ENCODE measurements around the gene TMTC4. TPM values are rescaled to one million over a fixed set of nuclear protein-coding genes. Genes with fewer than 3 reads are reported as not detected.

The TMTC4 gene
- polyA plus RNA-seq, 1 donor from 2014 or later = 123 TPM

DNA sequence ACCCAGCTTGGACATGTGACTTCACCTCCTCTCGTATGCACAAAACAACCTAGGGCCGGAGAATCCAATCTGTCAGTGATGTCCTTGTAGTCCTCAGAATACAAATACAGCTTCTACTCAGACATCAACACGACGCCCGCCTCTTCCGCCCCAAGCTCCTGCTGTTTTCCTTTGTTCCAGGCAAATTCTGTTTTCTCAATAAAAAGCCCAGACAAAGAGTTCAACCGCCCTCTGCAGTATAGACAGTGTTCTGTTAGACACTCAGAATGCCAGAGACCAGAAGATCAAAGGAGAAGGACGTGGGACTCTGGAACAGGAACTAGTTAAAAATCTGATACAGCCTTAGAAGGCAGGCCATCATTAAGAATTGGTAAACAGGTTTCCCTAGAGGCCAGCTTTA, 44.0 kb downstream of the TMTC4 start:
- no peaks in the 10 kb centered on the region for H4K20me1 ChIP-seq (ENCODE audit: insufficient read depth)
- H3K27me3 ChIP-seq (ENCODE audit: insufficient read depth, low read depth, low read length) = no peaks in the 10 kb centered on the region
- H2AFZ ChIP-seq (ENCODE audit: low read depth, low read length) = no peak overlapping the region
- peak overlapping the region; percentile 52 for H3K27ac ChIP-seq (ENCODE audit: low read length)
- no peak overlapping the region for H3K4me2 ChIP-seq (ENCODE audit: low read length)
- no peak overlapping the region for H3K4me3 ChIP-seq (ENCODE audit: low read length)
- TF ChIP-seq SMC3 (conservative IDR thresholded peaks at IDR 0.05; ENCODE audit: poor library complexity) (peak; percentile 35), RAD21 (conservative IDR thresholded peaks at IDR 0.05) (peak; percentile 44), EZH2 (IDR thresholded peaks at IDR 0.05; ENCODE audit: borderline replicate concordance, insufficient read depth, low read length, poor library complexity, severe bottlenecking) (no peak)
- no peaks in the 10 kb centered on the region for H3K9me3 ChIP-seq (ENCODE audit: low read length)
- H3K9me2 ChIP-seq (ENCODE audit: insufficient read depth, low read length) = no peaks in the 10 kb centered on the region
- peak overlapping the region; percentile 14 for H3K9ac ChIP-seq (ENCODE audit: low read length)
- no peaks in the 10 kb centered on the region for H3K79me2 ChIP-seq (replicated peaks; ENCODE audit: insufficient read depth, low read length)
- H3K36me3 ChIP-seq (ENCODE audit: insufficient read depth, low read length) = peaks cover 14% of the 10 kb centered on the region
- no peaks in the 10 kb centered on the region for H3F3A ChIP-seq (ENCODE audit: insufficient read depth, low read length, poor library complexity, severe bottlenecking)

GRCh38 chr13:100627120-100627519, 47.5 kb downstream of the TMTC4 start:
- Histone ChIP-seq H2AFZ (ENCODE audit: low read depth, low read length) (no peak overlapping the region), H3K9me2 (ENCODE audit: insufficient read depth, low read length) (no peaks in the 10 kb centered on the region), H4K20me1 (ENCODE audit: insufficient read depth) (no peaks in the 10 kb centered on the region), H3F3A (ENCODE audit: insufficient read depth, low read length, poor library complexity, severe bottlenecking) (no peaks in the 10 kb centered on the region), H3K4me3 (ENCODE audit: low read length) (no peak overlapping the region), H3K9me3 (ENCODE audit: low read length) (no peaks in the 10 kb centered on the region), H3K4me2 (ENCODE audit: low read length) (no peak overlapping the region), H3K27me3 (ENCODE audit: insufficient read depth, low read depth, low read length) (no peaks in the 10 kb centered on the region), H3K79me2 (replicated peaks; ENCODE audit: insufficient read depth, low read length) (no peaks in the 10 kb centered on the region), H3K27ac (ENCODE audit: low read length) (no peak overlapping the region), H3K36me3 (ENCODE audit: insufficient read depth, low read length) (peaks cover 5% of the 10 kb centered on the region), H3K9ac (ENCODE audit: low read length) (no peak overlapping the region)
- no peak for TF ChIP-seq CTCF (IDR thresholded peaks at IDR 0.05; ENCODE audit: poor library complexity, severe bottlenecking)

DNA sequence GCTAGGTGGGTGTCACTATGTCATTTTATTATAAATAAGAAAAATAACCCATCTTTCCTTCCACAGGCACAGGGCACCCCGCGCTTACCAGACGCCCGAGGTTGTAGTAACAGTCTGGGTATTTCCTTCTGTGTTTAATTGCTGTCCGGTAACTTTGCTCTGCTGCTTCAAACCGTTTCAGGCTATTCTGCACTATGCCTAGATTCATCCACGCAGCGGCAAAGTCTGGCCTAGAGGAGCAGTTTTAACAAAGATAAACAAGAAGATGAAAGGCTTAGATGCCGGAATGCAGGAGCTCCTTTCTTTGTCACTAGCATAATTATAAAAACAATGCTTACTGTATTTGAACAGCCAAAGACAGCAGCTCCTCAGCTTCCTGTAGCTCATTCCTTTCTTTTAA, 49.1 kb downstream of the TMTC4 start:
- no peak overlapping the region for H3K4me2 ChIP-seq (ENCODE audit: low read length)
- no peaks in the 10 kb centered on the region for H3K9me2 ChIP-seq (ENCODE audit: insufficient read depth, low read length)
- no peak overlapping the region for H3K4me3 ChIP-seq (ENCODE audit: low read length)
- no peaks in the 10 kb centered on the region for H3K9me3 ChIP-seq (ENCODE audit: low read length)
- no peaks in the 10 kb centered on the region for H3K27me3 ChIP-seq (ENCODE audit: insufficient read depth, low read depth, low read length)
- H3K79me2 ChIP-seq (replicated peaks; ENCODE audit: insufficient read depth, low read length) = no peaks in the 10 kb centered on the region
- no peak overlapping the region for H3K9ac ChIP-seq (ENCODE audit: low read length)
- TF ChIP-seq CTCF (IDR thresholded peaks at IDR 0.05; ENCODE audit: poor library complexity, severe bottlenecking) = no peak
- TF ChIP-seq REST (IDR thresholded peaks at IDR 0.05; ENCODE audit: borderline replicate concordance) = no peak
- no peak for TF ChIP-seq POLR2AphosphoS5 (IDR thresholded peaks at IDR 0.05)
- no peak for TF ChIP-seq EZH2 (IDR thresholded peaks at IDR 0.05; ENCODE audit: borderline replicate concordance, insufficient read depth, low read length, poor library complexity, severe bottlenecking)
- no peak for TF ChIP-seq TAF1 (IDR thresholded peaks at IDR 0.05; ENCODE audit: low read depth)
- no peaks in the 10 kb centered on the region for H4K20me1 ChIP-seq (ENCODE audit: insufficient read depth)
- H3K36me3 ChIP-seq (ENCODE audit: insufficient read depth, low read length) = peaks cover 9% of the 10 kb centered on the region
- no peaks in the 10 kb centered on the region for H3F3A ChIP-seq (ENCODE audit: insufficient read depth, low read length, poor library complexity, severe bottlenecking)
- no peak overlapping the region for H3K27ac ChIP-seq (ENCODE audit: low read length)
- H2AFZ ChIP-seq (ENCODE audit: low read depth, low read length) = no peak overlapping the region
